Activated CD4-positive, alpha-beta T cell treated with anti-CD3 and anti-CD28 coated beads, Interleukin-2, amount 50 U/mL, for 16 hours (primary cell): ENCODE measurements around the gene TAS1R2.

Experiments used
- DNase-seq: peaks from one replicate; pipeline ENCODE4 v3.0.0-alpha.2; 2020

Gene TAS1R2

GRCh38 chr1:18796950-18797349 is 62.5 kb downstream of the TAS1R2 start:
- no peak for DNase-seq

- no peak for DNase-seq
Measured at GRCh38 chr1:18795002-18795689, 64.3 kb downstream of the TAS1R2 start.

- DNase-seq, result no peak
Measured at GRCh38 chr1:18794561-18794960, 64.9 kb downstream of the TAS1R2 start.

- DNase-seq, result no peak
Measured at GRCh38 chr1:18794051-18794450, 65.4 kb downstream of the TAS1R2 start.

GRCh38 chr1:18793164-18793563 is 66.3 kb downstream of the TAS1R2 start:
- DNase-seq, result no peak

- DNase-seq, result no peak
Measured at GRCh38 chr1:18792747-18793146, 66.7 kb downstream of the TAS1R2 start.
